Measurements from ENCODE around the gene DFFB.

DFFB gene

DNA sequence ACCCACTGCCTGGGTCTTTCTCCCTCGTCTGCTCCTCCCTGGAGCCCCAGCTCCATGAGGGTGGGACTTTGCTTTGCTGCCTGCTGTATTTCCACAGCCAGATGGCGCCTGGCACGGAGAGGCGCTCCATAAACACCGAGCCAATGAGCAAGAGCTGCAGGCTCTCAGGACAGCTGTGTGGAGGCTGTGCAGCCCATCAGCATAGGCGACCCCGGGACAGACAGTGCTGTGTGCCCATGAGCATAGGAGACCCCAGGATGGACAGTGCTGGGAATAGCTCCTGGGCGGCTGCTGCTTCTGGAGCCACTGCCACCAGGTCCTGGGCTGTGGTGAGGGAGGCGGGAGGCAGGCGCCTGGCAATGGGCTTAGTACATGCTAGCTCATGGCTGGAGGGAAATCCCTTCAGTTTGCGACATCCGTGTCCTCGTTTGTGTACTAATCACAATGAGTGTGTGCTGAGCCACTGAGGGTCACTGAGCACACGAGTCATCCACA, 29.4 kb upstream of the DFFB start:
- no peaks in the 10 kb centered on the region for H3K9me3 ChIP-seq (ENCODE audit: control insufficient read depth in 5 of 5, low read length in 5 of 5)
- H3K4me1 ChIP-seq (ENCODE audit: control insufficient read depth in 5 of 5, insufficient read depth in 5 of 5, low read length in 5 of 5), result peaks cover 0 to 2% (median 0%) of the 10 kb centered on the region in 5 donors
- peaks cover 13 to 92% (median 86%) of the 10 kb centered on the region in 5 donors for H3K36me3 ChIP-seq (ENCODE audit: control insufficient read depth in 5 of 5, insufficient read depth in 5 of 5, low read length in 5 of 5)
- no peak overlapping the region for H3K4me3 ChIP-seq (ENCODE audit: low read depth in 1 of 5, low read length in 5 of 5)
- H3K27ac ChIP-seq (ENCODE audit: low read depth, low read length), result no peak overlapping the region
- H3K27me3 ChIP-seq (ENCODE audit: control insufficient read depth in 5 of 5, insufficient read depth in 4 of 5, low read length in 5 of 5), result no peaks in the 10 kb centered on the region
- no peak overlapping the region for H3K9ac ChIP-seq (ENCODE audit: low read length in 5 of 5)

DNA sequence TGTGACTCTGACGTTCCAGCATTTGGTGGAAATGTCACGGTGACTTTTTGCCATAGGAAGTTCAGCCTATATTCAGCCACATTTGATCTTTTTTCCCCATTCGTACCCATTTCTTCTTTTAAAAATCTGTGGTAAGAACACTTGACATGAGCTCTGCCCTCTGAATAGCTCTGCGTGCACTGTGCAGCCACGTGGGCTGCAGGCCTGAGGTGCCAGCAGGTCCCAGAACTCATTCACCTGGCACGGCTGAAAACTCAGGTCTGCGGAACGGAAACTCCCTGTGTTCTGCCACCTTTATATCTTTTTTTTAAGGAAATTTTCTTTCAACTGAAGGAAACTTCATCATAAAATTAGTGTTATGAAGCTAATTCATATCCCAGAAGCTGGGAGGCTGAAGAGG, 28.9 kb upstream of the DFFB start:
- H3K4me3 ChIP-seq (ENCODE audit: low read depth in 1 of 5, low read length in 5 of 5), result no peak overlapping the region
- no peak overlapping the region for H3K9ac ChIP-seq (ENCODE audit: low read length in 5 of 5)
- no peaks in the 10 kb centered on the region for H3K27me3 ChIP-seq (ENCODE audit: control insufficient read depth in 5 of 5, insufficient read depth in 4 of 5, low read length in 5 of 5)
- H3K4me1 ChIP-seq (ENCODE audit: control insufficient read depth in 5 of 5, insufficient read depth in 5 of 5, low read length in 5 of 5), result peaks cover 0 to 2% (median 0%) of the 10 kb centered on the region in 5 donors
- no peak overlapping the region for H3K27ac ChIP-seq (ENCODE audit: low read depth, low read length)
- no peaks in the 10 kb centered on the region for H3K9me3 ChIP-seq (ENCODE audit: control insufficient read depth in 5 of 5, low read length in 5 of 5)
- H3K36me3 ChIP-seq (ENCODE audit: control insufficient read depth in 5 of 5, insufficient read depth in 5 of 5, low read length in 5 of 5), result peaks cover 13 to 92% (median 80%) of the 10 kb centered on the region in 5 donors

- H3K4me3 ChIP-seq (ENCODE audit: low read depth in 1 of 5, low read length in 5 of 5), result no peak overlapping the region
- peaks cover 22 to 89% (median 73%) of the 10 kb centered on the region in 5 donors for H3K36me3 ChIP-seq (ENCODE audit: control insufficient read depth in 5 of 5, insufficient read depth in 5 of 5, low read length in 5 of 5)
- no peaks in the 10 kb centered on the region for H3K27me3 ChIP-seq (ENCODE audit: control insufficient read depth in 5 of 5, insufficient read depth in 4 of 5, low read length in 5 of 5)
- no peak overlapping the region for H3K9ac ChIP-seq (ENCODE audit: low read length in 5 of 5)
- H3K4me1 ChIP-seq (ENCODE audit: control insufficient read depth in 5 of 5, insufficient read depth in 5 of 5, low read length in 5 of 5), result peaks cover 0 to 2% (median 0%) of the 10 kb centered on the region in 5 donors
- H3K9me3 ChIP-seq (ENCODE audit: control insufficient read depth in 5 of 5, low read length in 5 of 5), result no peaks in the 10 kb centered on the region
- no peak overlapping the region for H3K27ac ChIP-seq (ENCODE audit: low read depth, low read length)
These were observed 25.6 kb upstream of the DFFB start for GRCh38 chr1:3831689-3832088.

DNA sequence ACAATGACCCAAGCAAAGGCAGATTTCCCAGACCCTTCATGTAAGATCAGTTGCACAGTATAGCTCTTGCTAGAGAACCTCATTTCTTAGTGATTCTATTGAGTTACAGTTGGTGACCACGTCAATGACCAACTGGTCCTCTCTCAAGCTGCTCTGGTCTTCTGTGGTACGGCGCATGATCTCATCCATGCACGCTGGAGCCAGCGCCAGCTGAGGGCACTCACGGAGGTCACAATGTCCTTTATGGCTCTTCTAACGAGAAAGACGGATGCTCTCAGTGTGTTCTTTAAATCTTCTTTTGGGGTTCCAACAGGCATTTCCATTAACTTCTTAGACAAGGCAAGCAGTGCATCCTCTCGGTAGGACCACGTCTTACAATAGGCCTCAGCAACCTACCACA, 22.6 kb upstream of the DFFB start:
- Histone ChIP-seq H3K9ac (ENCODE audit: low read length in 5 of 5) (no peak overlapping the region), H3K4me3 (ENCODE audit: low read depth in 1 of 5, low read length in 5 of 5) (no peak overlapping the region), H3K27ac (ENCODE audit: low read depth, low read length) (no peak overlapping the region), H3K9me3 (ENCODE audit: control insufficient read depth in 5 of 5, low read length in 5 of 5) (peaks cover 0 to 13% (median 9%) of the 10 kb centered on the region in 5 donors), H3K36me3 (ENCODE audit: control insufficient read depth in 5 of 5, insufficient read depth in 5 of 5, low read length in 5 of 5) (peaks cover 23 to 90% (median 75%) of the 10 kb centered on the region in 5 donors), H3K4me1 (ENCODE audit: control insufficient read depth in 5 of 5, insufficient read depth in 5 of 5, low read length in 5 of 5) (no peaks in the 10 kb centered on the region), H3K27me3 (ENCODE audit: control insufficient read depth in 5 of 5, insufficient read depth in 4 of 5, low read length in 5 of 5) (no peaks in the 10 kb centered on the region)

DNA sequence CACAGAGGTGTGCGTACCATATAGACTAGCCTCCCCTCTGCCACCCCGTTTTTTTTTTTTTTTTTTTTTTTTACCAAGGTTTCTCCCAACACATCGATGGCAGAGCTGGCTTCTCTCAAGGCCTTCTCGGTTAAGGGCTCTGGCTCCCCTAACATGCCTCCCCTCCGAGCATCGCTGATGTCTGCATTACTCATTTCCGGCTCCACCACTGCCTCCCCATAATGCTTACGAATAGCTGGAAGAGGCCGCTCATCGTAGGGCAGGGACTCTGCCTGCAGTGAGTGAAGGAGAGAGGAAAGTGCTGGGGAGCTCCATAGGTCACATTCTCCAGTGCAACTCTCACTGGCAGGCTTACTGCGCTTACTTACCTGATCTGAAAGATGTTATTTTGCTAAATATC, 20.9 kb upstream of the DFFB start:
- no peaks in the 10 kb centered on the region for H3K4me1 ChIP-seq (ENCODE audit: control insufficient read depth in 5 of 5, insufficient read depth in 5 of 5, low read length in 5 of 5)
- H3K27ac ChIP-seq (ENCODE audit: low read depth, low read length), result no peak overlapping the region
- no peak overlapping the region for H3K9ac ChIP-seq (ENCODE audit: low read length in 5 of 5)
- H3K4me3 ChIP-seq (ENCODE audit: low read depth in 1 of 5, low read length in 5 of 5), result no peak overlapping the region
- H3K9me3 ChIP-seq (ENCODE audit: control insufficient read depth in 5 of 5, low read length in 5 of 5), result peaks cover 0 to 13% (median 9%) of the 10 kb centered on the region in 5 donors
- no peaks in the 10 kb centered on the region for H3K27me3 ChIP-seq (ENCODE audit: control insufficient read depth in 5 of 5, insufficient read depth in 4 of 5, low read length in 5 of 5)
- H3K36me3 ChIP-seq (ENCODE audit: control insufficient read depth in 5 of 5, insufficient read depth in 5 of 5, low read length in 5 of 5), result peaks cover 21 to 88% (median 71%) of the 10 kb centered on the region in 5 donors

- Histone ChIP-seq H3K9me3 (ENCODE audit: control insufficient read depth in 5 of 5, low read length in 5 of 5) (peaks cover 0 to 13% (median 9%) of the 10 kb centered on the region in 5 donors), H3K27ac (ENCODE audit: low read depth, low read length) (no peak overlapping the region), H3K36me3 (ENCODE audit: control insufficient read depth in 5 of 5, insufficient read depth in 5 of 5, low read length in 5 of 5) (peaks cover 15 to 87% (median 70%) of the 10 kb centered on the region in 5 donors), H3K9ac (ENCODE audit: low read length in 5 of 5) (no peak overlapping the region), H3K4me3 (ENCODE audit: low read depth in 1 of 5, low read length in 5 of 5) (peak overlapping the region in 1 of 5 donors; percentile 6), H3K27me3 (ENCODE audit: control insufficient read depth in 5 of 5, insufficient read depth in 4 of 5, low read length in 5 of 5) (no peaks in the 10 kb centered on the region), H3K4me1 (ENCODE audit: control insufficient read depth in 5 of 5, insufficient read depth in 5 of 5, low read length in 5 of 5) (no peaks in the 10 kb centered on the region)
These were observed 20.1 kb upstream of the DFFB start for GRCh38 chr1:3837200-3837599.

DNA sequence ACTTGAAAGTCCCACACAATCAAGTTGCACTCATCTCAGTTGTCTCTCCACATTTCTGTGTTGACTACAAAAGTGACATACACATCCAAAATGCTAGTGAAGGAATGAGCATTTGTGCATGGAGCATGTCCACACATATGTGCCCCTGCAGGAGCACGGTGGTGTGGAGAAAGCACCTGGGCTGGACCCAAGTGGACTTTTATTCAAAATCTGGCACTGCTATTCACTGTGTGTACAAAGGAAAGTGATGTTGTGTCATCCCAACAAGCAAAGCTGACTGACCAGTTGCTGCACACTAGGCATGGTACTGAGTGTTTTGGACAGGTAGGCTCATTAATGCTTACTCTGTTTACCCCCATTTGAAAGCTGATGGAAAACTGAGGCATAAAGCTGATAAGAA, 19.6 kb upstream of the DFFB start:
- Histone ChIP-seq H3K9ac (ENCODE audit: low read length in 5 of 5) (no peak overlapping the region), H3K4me3 (ENCODE audit: low read depth in 1 of 5, low read length in 5 of 5) (no peak overlapping the region), H3K27me3 (ENCODE audit: control insufficient read depth in 5 of 5, insufficient read depth in 4 of 5, low read length in 5 of 5) (no peaks in the 10 kb centered on the region), H3K36me3 (ENCODE audit: control insufficient read depth in 5 of 5, insufficient read depth in 5 of 5, low read length in 5 of 5) (peaks cover 15 to 87% (median 68%) of the 10 kb centered on the region in 5 donors), H3K27ac (ENCODE audit: low read depth, low read length) (no peak overlapping the region), H3K9me3 (ENCODE audit: control insufficient read depth in 5 of 5, low read length in 5 of 5) (peaks cover 0 to 13% (median 9%) of the 10 kb centered on the region in 5 donors), H3K4me1 (ENCODE audit: control insufficient read depth in 5 of 5, insufficient read depth in 5 of 5, low read length in 5 of 5) (no peaks in the 10 kb centered on the region)

GRCh38 chr1:3838788-3839187, 18.5 kb upstream of the DFFB start:
- H3K36me3 ChIP-seq (ENCODE audit: control insufficient read depth in 5 of 5, insufficient read depth in 5 of 5, low read length in 5 of 5), result peaks cover 13 to 80% (median 65%) of the 10 kb centered on the region in 5 donors
- H3K9me3 ChIP-seq (ENCODE audit: control insufficient read depth in 5 of 5, low read length in 5 of 5), result peaks cover 0 to 13% (median 9%) of the 10 kb centered on the region in 5 donors
- no peak overlapping the region for H3K27ac ChIP-seq (ENCODE audit: low read depth, low read length)
- H3K27me3 ChIP-seq (ENCODE audit: control insufficient read depth in 5 of 5, insufficient read depth in 4 of 5, low read length in 5 of 5), result no peaks in the 10 kb centered on the region
- H3K4me3 ChIP-seq (ENCODE audit: low read depth in 1 of 5, low read length in 5 of 5), result no peak overlapping the region
- H3K4me1 ChIP-seq (ENCODE audit: control insufficient read depth in 5 of 5, insufficient read depth in 5 of 5, low read length in 5 of 5), result no peaks in the 10 kb centered on the region
- H3K9ac ChIP-seq (ENCODE audit: low read length in 5 of 5), result no peak overlapping the region

DNA sequence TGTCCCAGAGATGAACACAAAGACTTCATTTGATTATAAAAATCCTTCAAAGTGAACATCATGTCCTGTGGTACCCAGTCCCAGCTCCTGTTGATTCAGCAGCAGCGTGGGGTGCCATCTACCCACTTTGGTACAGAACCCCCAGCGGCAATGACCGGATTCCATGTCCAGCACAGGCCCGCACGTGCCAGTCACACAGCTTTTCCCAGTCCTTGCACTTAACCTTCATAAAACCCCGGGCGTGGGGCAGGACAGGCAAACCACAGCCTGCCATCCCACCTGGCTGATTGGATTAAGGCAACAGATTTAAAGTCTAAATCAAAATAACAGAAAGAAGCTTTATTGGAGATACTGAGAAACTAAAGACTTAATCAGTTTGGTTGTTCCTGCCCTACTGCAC, 15.8 kb upstream of the DFFB start:
- Histone ChIP-seq H3K9ac (ENCODE audit: low read length in 5 of 5) (no peak overlapping the region), H3K27ac (ENCODE audit: low read depth, low read length) (no peak overlapping the region), H3K27me3 (ENCODE audit: control insufficient read depth in 5 of 5, insufficient read depth in 4 of 5, low read length in 5 of 5) (no peaks in the 10 kb centered on the region), H3K36me3 (ENCODE audit: control insufficient read depth in 5 of 5, insufficient read depth in 5 of 5, low read length in 5 of 5) (peaks cover 10 to 73% (median 63%) of the 10 kb centered on the region in 5 donors), H3K9me3 (ENCODE audit: control insufficient read depth in 5 of 5, low read length in 5 of 5) (peaks cover 0 to 13% (median 9%) of the 10 kb centered on the region in 5 donors), H3K4me1 (ENCODE audit: control insufficient read depth in 5 of 5, insufficient read depth in 5 of 5, low read length in 5 of 5) (no peaks in the 10 kb centered on the region), H3K4me3 (ENCODE audit: low read depth in 1 of 5, low read length in 5 of 5) (no peak overlapping the region)

DNA sequence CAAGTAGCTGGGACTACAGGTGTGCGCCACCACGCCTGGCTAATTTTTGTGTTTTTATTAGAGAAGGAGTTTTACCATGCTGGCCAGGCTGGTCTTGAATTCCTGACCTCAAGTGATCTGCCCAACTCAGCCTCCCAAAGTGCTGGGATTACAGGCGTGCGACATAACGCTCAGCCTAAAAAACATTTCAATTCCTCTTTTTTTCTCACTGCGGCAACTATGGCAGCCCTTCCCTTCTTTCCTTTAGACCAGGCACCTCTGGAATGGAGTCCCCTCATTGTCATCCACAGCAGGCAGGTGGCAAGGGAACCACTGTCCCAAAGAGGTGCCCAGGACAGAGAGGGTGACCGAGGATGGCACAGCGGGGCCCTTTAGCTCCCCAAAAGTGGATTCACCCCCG, 14.4 kb upstream of the DFFB start:
- H3K27me3 ChIP-seq (ENCODE audit: control insufficient read depth in 5 of 5, insufficient read depth in 4 of 5, low read length in 5 of 5), result no peaks in the 10 kb centered on the region

More for the DNA sequence above, 14.4 kb upstream of the DFFB start:
- Histone ChIP-seq H3K4me1 (ENCODE audit: control insufficient read depth in 5 of 5, insufficient read depth in 5 of 5, low read length in 5 of 5) (no peaks in the 10 kb centered on the region), H3K9me3 (ENCODE audit: control insufficient read depth in 5 of 5, low read length in 5 of 5) (peaks cover 0 to 2% (median 0%) of the 10 kb centered on the region in 5 donors), H3K27ac (ENCODE audit: low read depth, low read length) (no peak overlapping the region), H3K36me3 (ENCODE audit: control insufficient read depth in 5 of 5, insufficient read depth in 5 of 5, low read length in 5 of 5) (peaks cover 17 to 68% (median 61%) of the 10 kb centered on the region in 5 donors), H3K9ac (ENCODE audit: low read length in 5 of 5) (no peak overlapping the region), H3K4me3 (ENCODE audit: low read depth in 1 of 5, low read length in 5 of 5) (peak overlapping the region in 1 of 5 donors; percentile 26)

Measured in subcutaneous abdominal adipose tissue (tissue), 5 donors.